CD4-positive, alpha-beta T cell (primary cell): Measurements from ENCODE around the gene DIP2C. TPM values are rescaled to one million over a fixed set of nuclear protein-coding genes. Genes with fewer than 3 reads are reported as not detected.
"Not testable (repeated sequence)": the region's sequence is repeated elsewhere in the genome, so short reads cannot be mapped to it uniquely, and the experiment has no call there.

Experiments used
- ATAC-seq: fragments of 200-7000 bp; cut with Tn5 transposase; one replicate; pipeline ENCODE4 v1.10.0; 2022; ENCODE audit warnings: mild to moderate bottlenecking; ENCODE audit not compliant: poor library complexity
- CTCF ChIA-PET: fragments of 350-600 bp; sonication (Branson Sonifier 250); formaldehyde crosslinking; loops from one replicate; lab custom pipeline; 2021; ENCODE audit warnings: antibody characterized with exemption, inconsistent platforms; lab: Charles Lee
- POLR2A ChIA-PET: fragments of 350-600 bp; sonication (Branson Sonifier 250); formaldehyde crosslinking; loops from one replicate; lab custom pipeline; 2021; ENCODE audit warnings: antibody characterized with exemption, inconsistent platforms; lab: Charles Lee
- DNase-seq, 14 experiments: peaks; one replicate each; pipeline ENCODE4 v3.0.0-alpha.2; 2013 to 2020; ENCODE audit warnings: mixed read lengths in 2 of 14
- H3K27ac ChIP-seq, 2 donors: one replicate each; pipeline versions ENCODE4 v1.5.1 to v1.7.0; 2013; ENCODE audit warnings: low read length in 2 of 2, low read depth in 1 of 2, mild to moderate bottlenecking in 1 of 2
- H3K27me3 ChIP-seq, 2 experiments: 1 replicate in 1 of 2; 2 replicates in 1 of 2; pipeline versions ENCODE4 v1.6.1 to v1.7.0; 2013; ENCODE audit warnings: low read length in 2 of 2, control low read depth in 1 of 2, mild to moderate bottlenecking in 1 of 2, moderate library complexity in 1 of 2; ENCODE audit not compliant: insufficient read depth in 2 of 2, control insufficient read depth in 1 of 2
- H3K36me3 ChIP-seq: one replicate; pipeline ENCODE4 v1.6.1; 2013; ENCODE audit warnings: low read length, control low read depth; ENCODE audit not compliant: insufficient read depth
- H3K4me1 ChIP-seq: one replicate; pipeline ENCODE4 v1.6.1; 2013; ENCODE audit warnings: low read length, control low read depth; ENCODE audit not compliant: insufficient read depth
- H3K4me3 ChIP-seq: one replicate; pipeline ENCODE4 v1.5.1; 2013; ENCODE audit warnings: mild to moderate bottlenecking, low read length, moderate library complexity
- H3K9me3 ChIP-seq, 2 experiments: 1 replicate in 1 of 2; 2 replicates in 1 of 2; pipeline versions ENCODE4 v1.6.1 to v1.7.0; 2013; ENCODE audit warnings: low read length in 2 of 2, mild to moderate bottlenecking in 2 of 2, control low read depth in 1 of 2, moderate library complexity in 1 of 2; ENCODE audit not compliant: control insufficient read depth in 1 of 2, insufficient read depth in 1 of 2
- H3K27ac Mint-ChIP-seq: one replicate; pipeline ENCODE4 v1.8.0; 2020; ENCODE audit warnings: mixed read lengths
- H3K27me3 Mint-ChIP-seq: one replicate; pipeline ENCODE4 v1.8.0; 2021; ENCODE audit warnings: mixed read lengths
- H3K36me3 Mint-ChIP-seq: one replicate; pipeline ENCODE4 v1.8.0; 2021; ENCODE audit warnings: low read depth, mixed read lengths
- H3K4me1 Mint-ChIP-seq: one replicate; pipeline ENCODE4 v1.8.0; 2021; ENCODE audit warnings: low read depth, mixed read lengths
- H3K4me3 Mint-ChIP-seq: one replicate; pipeline ENCODE4 v1.8.0; 2020; ENCODE audit warnings: mild to moderate bottlenecking, mixed read lengths
- H3K9me3 Mint-ChIP-seq: one replicate; pipeline ENCODE4 v1.8.0; 2020; ENCODE audit warnings: mixed read lengths
- intact Hi-C, 2 experiments: fragments of 100-400 bp; cut with DNase I in 1 of 2; cut with micrococcal nuclease in 1 of 2; formaldehyde crosslinking; loops; one replicate each; pipeline versions ENCODE4 v1.15.1 to v1.9.0; 2023 to 2025; cut with DNase I, micrococcal nuclease
- total RNA-seq, 174 experiments: library from RNA in 2 of 174; stranded (reverse) in 2 of 174; gene quantifications; one replicate each; pipeline ENCODE4 v1.2.3 and lab custom pipeline; 2021 to 2026
- TF ChIP-seq, protein P1 (sequence below): fragments of 200-600 bp; IDR thresholded peaks from one replicate; pipeline ENCODE4 v1.8.0; 2022; ENCODE audit warnings: antibody characterized with exemption, mild to moderate bottlenecking

The DIP2C gene
- total RNA-seq, 2 experiments from 2014 or later, result 4.1 TPM

- H3K9me3 ChIP-seq, result peaks cover 0 to 5% of the 10 kb centered on the region in 2 experiments
- Mint-ChIP-seq H3K27ac (no peak overlapping the region), H3K4me1 (no peaks in the 10 kb centered on the region), H3K36me3 (no peaks in the 10 kb centered on the region), H3K4me3 (no peak overlapping the region), H3K27me3 (no peaks in the 10 kb centered on the region), H3K9me3 (no peaks in the 10 kb centered on the region)
- no peaks in the 10 kb centered on the region for H3K36me3 ChIP-seq
- DNase-seq (no peak), ATAC-seq (no peak)
- no peak overlapping the region for H3K27ac ChIP-seq
- H3K27me3 ChIP-seq, result peaks cover 0 to 3% of the 10 kb centered on the region in 2 experiments
- H3K4me3 ChIP-seq, result no peak overlapping the region
- POLR2A ChIA-PET, result no interaction called here
- intact Hi-C loops, result no loop called here
- H3K4me1 ChIP-seq, result no peaks in the 10 kb centered on the region
- CTCF ChIA-PET, result no interaction called here
- TF ChIP-seq, protein P1, sequence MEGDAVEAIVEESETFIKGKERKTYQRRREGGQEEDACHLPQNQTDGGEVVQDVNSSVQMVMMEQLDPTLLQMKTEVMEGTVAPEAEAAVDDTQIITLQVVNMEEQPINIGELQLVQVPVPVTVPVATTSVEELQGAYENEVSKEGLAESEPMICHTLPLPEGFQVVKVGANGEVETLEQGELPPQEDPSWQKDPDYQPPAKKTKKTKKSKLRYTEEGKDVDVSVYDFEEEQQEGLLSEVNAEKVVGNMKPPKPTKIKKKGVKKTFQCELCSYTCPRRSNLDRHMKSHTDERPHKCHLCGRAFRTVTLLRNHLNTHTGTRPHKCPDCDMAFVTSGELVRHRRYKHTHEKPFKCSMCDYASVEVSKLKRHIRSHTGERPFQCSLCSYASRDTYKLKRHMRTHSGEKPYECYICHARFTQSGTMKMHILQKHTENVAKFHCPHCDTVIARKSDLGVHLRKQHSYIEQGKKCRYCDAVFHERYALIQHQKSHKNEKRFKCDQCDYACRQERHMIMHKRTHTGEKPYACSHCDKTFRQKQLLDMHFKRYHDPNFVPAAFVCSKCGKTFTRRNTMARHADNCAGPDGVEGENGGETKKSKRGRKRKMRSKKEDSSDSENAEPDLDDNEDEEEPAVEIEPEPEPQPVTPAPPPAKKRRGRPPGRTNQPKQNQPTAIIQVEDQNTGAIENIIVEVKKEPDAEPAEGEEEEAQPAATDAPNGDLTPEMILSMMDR, result no peak
Measured at GRCh38 chr10:596725-597345, 92.6 kb downstream of the DIP2C start.

DNA sequence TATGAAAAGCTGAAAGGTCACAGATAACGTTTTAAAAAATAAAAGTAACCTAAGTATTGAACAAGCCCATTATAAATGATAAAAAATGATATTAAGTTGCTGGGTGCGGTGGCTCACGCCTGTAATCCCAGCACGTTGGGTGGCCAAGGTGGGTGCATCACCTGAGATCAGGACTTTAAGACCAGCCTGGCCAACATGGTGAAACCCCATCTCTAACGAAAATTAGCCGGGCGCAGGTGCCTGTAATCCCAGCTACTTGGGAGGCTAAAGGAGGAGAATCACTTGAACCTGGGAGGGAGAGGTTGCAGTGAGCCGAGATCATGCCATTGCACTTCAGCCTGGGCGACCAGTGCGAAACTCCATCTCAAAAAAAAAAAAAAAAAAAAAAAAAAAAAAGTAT lies 93.3 kb downstream of the DIP2C start:
- CTCF ChIA-PET, DNase-seq, POLR2A ChIA-PET, H3K27ac ChIP-seq, H3K9me3 ChIP-seq, H3K27ac Mint-ChIP-seq, H3K27me3 Mint-ChIP-seq, ATAC-seq, H3K4me3 Mint-ChIP-seq, H3K4me1 ChIP-seq, H3K27me3 ChIP-seq, H3K9me3 Mint-ChIP-seq, H3K4me3 ChIP-seq, H3K4me1 Mint-ChIP-seq, H3K36me3 ChIP-seq, H3K36me3 Mint-ChIP-seq, intact Hi-C loops: not testable (repeated sequence)

- H3K36me3 ChIP-seq, result no peaks in the 10 kb centered on the region
- peaks cover 0 to 3% of the 10 kb centered on the region in 2 experiments for H3K27me3 ChIP-seq
- POLR2A ChIA-PET, result no interaction called here
- DNase-seq, result no peak
- peaks cover 0 to 5% of the 10 kb centered on the region in 2 experiments for H3K9me3 ChIP-seq
- ATAC-seq, result no peak
- Mint-ChIP-seq H3K36me3 (no peaks in the 10 kb centered on the region), H3K27ac (no peak overlapping the region), H3K4me1 (no peaks in the 10 kb centered on the region), H3K9me3 (no peaks in the 10 kb centered on the region), H3K4me3 (no peak overlapping the region), H3K27me3 (peaks cover 7% of the 10 kb centered on the region)
- TF ChIP-seq, protein P1, result no peak
- intact Hi-C loops, result no loop called here
- H3K27ac ChIP-seq, result no peak overlapping the region
- CTCF ChIA-PET, result no interaction called here
- H3K4me3 ChIP-seq, result no peak overlapping the region
- H3K4me1 ChIP-seq, result no peaks in the 10 kb centered on the region
Measured at GRCh38 chr10:595473-595872, 94.0 kb downstream of the DIP2C start.
